ENCODE data around the gene RFX1.

GRCh38 chr19:13914777-13915176, 91.3 kb downstream of the RFX1 start:
- no peak for TF ChIP-seq CTCF (IDR thresholded peaks at IDR 0.05; ENCODE audit: poor library complexity)
- TF ChIP-seq EZH2phosphoT487 (IDR thresholded peaks at IDR 0.05; ENCODE audit: low read depth, severe bottlenecking, unreplicated experiment), result no peak

Data from hepatocyte (in vitro differentiated cells).